Smooth muscle cell of trachea (primary cell): ENCODE measurements around the gene CD177. TPM values are rescaled to one million over a fixed set of nuclear protein-coding genes. Genes with fewer than 3 reads are reported as not detected.

Source experiments
- total RNA-seq: library from RNA; depleted of rRNA; stranded (reverse); fragments of >200 nt; gene quantifications from 2 replicates; pipeline ENCODE4 v1.2.1, GENCODE V29; 2014

CD177 gene
- total RNA-seq = under 0.01 and 0.17 TPM in 2 replicates

GRCh38 chr19:43353606-43354304, at the start of gene CD177:
Gene CD177 (plus strand): TSS chr19:43353686. CDS start chr19:43353715, 29 bp downstream.

Other genes with a start within 250 kb of the CD177 start
- gene PSG5, start 167.2 kb upstream of the CD177 start, total RNA-seq = 8.6 and 19.8 TPM in 2 replicates
- 0.29 and 48.5 TPM in 2 replicates for gene PSG4, start 148.0 kb upstream of the CD177 start, total RNA-seq
- 0.17 TPM in 1 of 2 replicates, not detected in the other for gene PSG9, start 84.2 kb upstream of the CD177 start, total RNA-seq
- gene TEX101, start 61.2 kb downstream of the CD177 start, total RNA-seq = not detected in 2 replicates
- 0.17 and 0.44 TPM in 2 replicates for gene LYPD3, start 111.9 kb downstream of the CD177 start, total RNA-seq
- 22.7 and 36.1 TPM in 2 replicates for gene PHLDB3, start 151.1 kb downstream of the CD177 start, total RNA-seq
- gene ETHE1, start 173.5 kb downstream of the CD177 start, total RNA-seq = 118 and 122 TPM in 2 replicates
- 0.29 and 0.66 TPM in 2 replicates for gene ZNF575, start 179.5 kb downstream of the CD177 start, total RNA-seq
- gene XRCC1, start 221.8 kb downstream of the CD177 start, total RNA-seq = 13.9 and 21.7 TPM in 2 replicates
- 2.0 and 8.1 TPM in 2 replicates for gene PINLYP, start 222.1 kb downstream of the CD177 start, total RNA-seq
- 11.4 and 11.8 TPM in 2 replicates for gene IRGQ, start 242.4 kb downstream of the CD177 start, total RNA-seq
- gene ZNF576, start 242.9 kb downstream of the CD177 start, total RNA-seq = 9.3 and 13.4 TPM in 2 replicates